Ishikawa (cell line): ENCODE data around the gene ELMO3.

Experiments used
- CEBPB ChIP-seq: IDR thresholded peaks from 2 replicates; pipeline ENCODE4 v1.6.1; 2012
- CREB1 ChIP-seq: IDR thresholded peaks from 2 replicates; pipeline ENCODE4 v1.6.1; 2012; ENCODE audit warnings: low read depth
- EGR1 ChIP-seq: IDR thresholded peaks from 2 replicates; pipeline ENCODE4 v1.6.1; 2012
- EP300 ChIP-seq: IDR thresholded peaks from 2 replicates; pipeline ENCODE4 v1.6.1; 2012; ENCODE audit warnings: borderline replicate concordance
- FOXM1 ChIP-seq: IDR thresholded peaks from 2 replicates; pipeline ENCODE4 v1.6.1; 2012; ENCODE audit warnings: low read depth, borderline replicate concordance
- MAX ChIP-seq: IDR thresholded peaks from 2 replicates; pipeline ENCODE4 v1.6.1; 2012
- NFIC ChIP-seq: IDR thresholded peaks from 2 replicates; pipeline ENCODE4 v1.6.1; 2012
- RAD21 ChIP-seq: IDR thresholded peaks from 2 replicates; pipeline ENCODE4 v1.6.1; 2012; ENCODE audit warnings: low read depth
- REST ChIP-seq: IDR thresholded peaks from 2 replicates; pipeline ENCODE4 v1.6.1; 2012; ENCODE audit warnings: low read depth, mild to moderate bottlenecking
- TAF1 ChIP-seq: IDR thresholded peaks from 2 replicates; pipeline ENCODE4 v1.6.1; 2012; ENCODE audit warnings: low read depth, mild to moderate bottlenecking
- TCF12 ChIP-seq: IDR thresholded peaks from 2 replicates; pipeline ENCODE4 v1.6.1; 2012; ENCODE audit warnings: low read depth
- TEAD4 ChIP-seq: IDR thresholded peaks from 2 replicates; pipeline ENCODE4 v1.6.1; 2012
- USF1 ChIP-seq: IDR thresholded peaks from 2 replicates; pipeline ENCODE4 v1.6.1; 2012
- ZBTB7A ChIP-seq: IDR thresholded peaks from 2 replicates; pipeline ENCODE4 v1.6.1; 2012; ENCODE audit warnings: low read depth

GRCh38 chr16:67183627-67184452, 15.1 kb upstream of the ELMO3 start, which contains the start of gene MATCAP1:
- no peak for TF ChIP-seq REST
- TF ChIP-seq TCF12, result 0 out of 2 replicates have a peak, but pooled peaks have one; percentile 32
- no peak for TF ChIP-seq RAD21
- peak; percentile 81 for TF ChIP-seq EGR1
- peak; percentile 58; the same call in 1 of the 2 replicates for TF ChIP-seq MAX
- TF ChIP-seq TAF1, result peak; percentile 67; the same call in 1 of the 2 replicates
- TF ChIP-seq CREB1, result peak; percentile 80
- no peak for TF ChIP-seq EP300
- no peak; the same call in 1 of the 2 replicates for TF ChIP-seq TEAD4
- no peak for TF ChIP-seq CEBPB
- TF ChIP-seq USF1, result no peak
- no peak for TF ChIP-seq FOXM1
- TF ChIP-seq NFIC, result peak; percentile 54
- peak; percentile 76; the same call in 1 of the 2 replicates for TF ChIP-seq ZBTB7A
